Activated CD4-positive, alpha-beta T cell treated with anti-CD3 and anti-CD28 coated beads, Interleukin-2, amount 50 U/mL, for 48 hours (primary cell): ENCODE data around the gene KIF26B.

Source experiments
- DNase-seq, 2 experiments: peaks; one replicate each; pipeline ENCODE4 v3.0.0-alpha.2; 2020

The KIF26B gene

DNA sequence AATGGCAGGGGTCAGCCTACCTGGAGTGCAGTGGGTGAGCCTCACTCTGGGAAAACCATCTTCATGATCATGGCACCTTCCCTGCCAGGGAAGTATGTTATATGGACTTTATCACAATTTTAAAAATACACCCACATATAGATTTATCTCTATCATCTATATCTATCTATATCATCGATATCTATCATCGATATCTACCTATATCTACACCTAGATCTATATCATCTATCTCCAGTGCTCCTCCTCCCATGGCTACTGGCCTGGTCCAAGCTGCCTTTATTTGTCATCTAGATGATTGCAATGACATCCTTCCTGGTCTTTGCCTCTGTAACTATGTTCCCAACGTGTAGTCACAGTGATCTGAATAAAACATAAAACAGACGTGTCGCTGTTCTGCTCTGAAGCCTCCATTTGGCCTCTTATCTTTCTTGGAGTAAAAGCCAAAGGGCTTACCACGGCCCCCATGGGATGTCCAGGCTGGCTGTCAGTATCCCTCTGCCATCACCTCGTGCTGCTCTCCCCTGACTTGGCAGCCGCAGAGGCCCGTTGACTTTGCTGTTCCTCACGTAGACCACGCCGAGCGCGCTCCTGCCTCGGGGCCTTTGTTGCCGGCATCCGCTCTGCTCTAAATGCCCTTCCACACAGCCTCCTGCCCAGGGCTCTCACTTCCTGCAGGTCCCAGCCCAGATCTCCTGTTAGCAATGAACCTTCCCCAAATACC, 20.6 kb upstream of the KIF26B start:
- DNase-seq = no peak

DNA sequence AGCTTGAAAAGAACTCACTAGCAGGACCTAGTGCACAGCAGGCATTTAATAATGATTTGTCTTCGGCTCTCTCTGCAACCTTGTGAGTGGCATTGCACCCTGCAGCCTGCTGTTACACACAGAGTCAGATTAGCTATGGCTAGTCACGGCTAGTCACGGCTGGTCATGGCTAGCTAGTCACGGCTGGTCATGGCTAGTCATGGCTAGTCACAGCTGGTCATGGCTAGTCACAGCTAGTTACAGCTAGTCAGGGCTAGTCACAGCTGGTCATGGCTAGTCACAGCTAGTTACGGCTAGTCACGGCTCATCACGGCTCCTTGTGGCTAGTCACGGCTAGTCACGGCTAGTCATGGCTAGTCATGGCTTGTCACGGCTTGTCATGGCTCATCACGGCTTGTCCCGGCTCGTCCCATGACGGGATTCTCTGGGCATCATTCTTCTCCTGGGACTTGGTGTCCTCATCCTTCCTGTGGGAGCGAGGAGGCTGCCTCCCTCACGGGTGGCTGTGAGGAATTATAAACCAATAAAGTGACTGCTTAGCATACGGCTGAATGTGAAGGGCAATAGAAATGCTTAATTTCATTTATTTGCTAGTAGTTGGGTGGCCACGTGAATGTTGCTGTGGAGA, 12.5 kb upstream of the KIF26B start:
- DNase-seq = no peak

GRCh38 chr1:245142976-245143375, 11.8 kb upstream of the KIF26B start:
- DNase-seq = no peak

GRCh38 chr1:245143849-245144248, 10.9 kb upstream of the KIF26B start:
- DNase-seq = no peak

- no peak for DNase-seq
Measured at GRCh38 chr1:245148069-245148468, 6.7 kb upstream of the KIF26B start.

DNA sequence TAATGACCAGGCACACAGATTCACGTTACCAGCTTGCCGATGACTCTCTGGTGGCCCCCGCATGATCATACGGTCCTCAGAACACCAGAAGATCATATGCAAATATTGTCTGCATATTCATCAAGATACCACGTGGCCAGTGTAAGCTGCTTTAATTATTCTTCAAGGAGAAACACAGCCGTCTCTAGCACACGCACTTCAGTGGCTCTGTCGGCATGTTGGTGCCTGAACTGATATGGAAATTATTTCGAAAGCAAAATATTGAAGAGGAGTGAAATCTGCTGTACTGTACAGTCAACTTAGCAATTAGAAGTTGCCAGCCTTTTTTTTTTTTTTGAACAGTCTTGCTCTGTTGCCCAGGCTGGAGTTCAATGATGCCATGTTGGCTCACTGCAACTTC, 5.9 kb upstream of the KIF26B start:
- no peak for DNase-seq

GRCh38 chr1:245153081-245153551, 1.7 kb upstream of the KIF26B start:
- DNase-seq = peak; percentile 67 to 71

GRCh38 chr1:245153552-245154428, 995 bp upstream of the KIF26B start:
- DNase-seq = peak; percentile 13 to 18

DNA sequence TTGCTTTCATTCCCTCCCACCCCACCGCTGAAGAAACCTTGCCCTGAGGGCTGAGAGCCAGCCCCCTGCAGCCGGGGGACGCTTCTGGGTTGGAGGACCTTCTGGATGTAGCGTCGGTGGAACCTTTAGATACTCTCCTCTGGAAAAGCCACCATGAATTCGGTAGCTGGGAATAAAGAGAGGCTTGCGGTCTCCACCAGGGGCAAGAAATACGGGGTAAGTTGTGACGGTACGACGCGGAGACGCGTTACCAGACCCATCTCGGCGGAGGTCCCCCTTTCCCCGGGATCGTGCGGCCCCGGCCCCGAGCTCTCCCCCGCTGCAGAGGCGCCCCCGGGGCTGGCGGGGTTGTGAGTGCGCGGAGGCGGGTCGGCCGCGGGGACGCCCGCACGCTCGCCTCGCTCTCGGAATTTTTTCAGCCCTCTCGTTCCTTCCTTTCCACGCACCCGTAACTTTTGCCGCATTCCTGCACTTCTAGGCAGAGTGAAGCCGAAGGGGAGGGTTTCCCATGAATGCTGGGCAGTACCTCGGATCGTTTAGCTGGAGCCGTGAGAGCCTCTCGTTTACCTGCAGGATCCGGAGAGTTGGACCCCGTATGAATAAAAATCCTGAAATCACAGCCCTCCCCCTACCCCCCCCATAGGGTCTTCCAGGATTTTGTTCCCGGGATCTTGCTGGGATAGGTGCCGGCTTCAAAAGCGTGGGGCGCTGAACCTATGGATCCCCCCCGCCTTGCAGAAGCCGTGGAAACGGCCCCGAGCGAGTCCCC, 671 bp downstream of the KIF26B start:
- DNase-seq = peak; percentile 3 to 11

DNA sequence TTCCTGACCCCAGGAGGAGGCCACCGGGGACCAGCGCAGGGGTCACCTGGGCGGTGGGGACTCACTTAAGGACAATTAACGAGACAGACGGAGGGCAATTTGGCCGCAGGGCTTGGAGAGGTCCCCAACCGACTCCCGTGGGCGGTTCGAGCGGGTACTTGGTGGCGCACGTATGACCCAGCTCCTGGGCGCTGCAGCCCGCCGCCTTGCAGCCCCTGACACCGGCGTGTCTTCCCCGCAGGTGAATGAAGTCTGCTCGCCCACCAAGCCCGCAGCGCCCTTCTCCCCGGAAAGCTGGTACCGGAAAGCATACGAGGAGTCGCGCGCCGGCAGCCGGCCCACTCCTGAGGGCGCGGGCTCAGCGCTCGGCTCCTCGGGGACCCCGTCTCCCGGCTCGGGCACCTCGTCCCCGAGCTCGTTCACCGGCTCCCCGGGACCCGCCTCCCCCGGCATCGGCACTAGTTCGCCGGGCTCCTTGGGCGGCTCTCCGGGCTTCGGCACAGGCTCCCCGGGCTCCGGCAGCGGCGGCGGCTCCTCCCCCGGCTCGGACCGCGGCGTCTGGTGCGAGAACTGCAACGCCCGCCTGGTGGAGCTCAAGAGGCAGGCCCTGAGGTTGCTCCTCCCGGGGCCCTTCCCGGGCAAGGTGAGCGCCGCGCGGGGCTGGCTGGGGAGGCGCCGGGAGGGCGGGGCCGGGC, 1.4 kb downstream of the KIF26B start:
- peak; percentile 83 to 87 for DNase-seq

GRCh38 chr1:245156736-245157505, 2.1 kb downstream of the KIF26B start:
- DNase-seq = peak; percentile 6 to 13

DNA sequence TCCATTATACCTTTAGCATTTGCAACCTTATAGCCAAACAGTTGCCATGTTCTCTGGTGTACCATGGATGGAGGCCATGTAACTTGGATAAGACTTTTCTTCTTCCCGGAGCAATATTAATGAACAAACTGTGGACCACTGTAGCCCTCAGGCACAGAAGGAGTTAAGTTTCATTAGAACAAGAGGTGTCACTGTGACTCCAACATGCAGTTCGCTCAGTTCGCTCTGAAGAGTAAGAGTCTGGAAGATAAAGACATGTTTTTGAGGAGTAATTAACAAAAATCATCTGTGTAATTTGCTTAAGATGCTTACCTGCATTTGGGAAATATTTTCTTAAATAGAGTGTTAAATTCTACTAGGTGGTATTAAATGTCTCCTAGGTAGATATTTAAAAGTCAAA, 4.1 kb downstream of the KIF26B start:
- no peak for DNase-seq

- DNase-seq = no peak
Measured at GRCh38 chr1:245160288-245160687, 5.5 kb downstream of the KIF26B start.

GRCh38 chr1:245160741-245161400, 6.1 kb downstream of the KIF26B start:
- no peak for DNase-seq

- DNase-seq = no peak
Measured at GRCh38 chr1:245161866-245162265, 7.1 kb downstream of the KIF26B start.

GRCh38 chr1:245166471-245166885, 11.7 kb downstream of the KIF26B start:
- no peak for DNase-seq

- no peak for DNase-seq
Measured at GRCh38 chr1:245168086-245168485, 13.3 kb downstream of the KIF26B start.

DNA sequence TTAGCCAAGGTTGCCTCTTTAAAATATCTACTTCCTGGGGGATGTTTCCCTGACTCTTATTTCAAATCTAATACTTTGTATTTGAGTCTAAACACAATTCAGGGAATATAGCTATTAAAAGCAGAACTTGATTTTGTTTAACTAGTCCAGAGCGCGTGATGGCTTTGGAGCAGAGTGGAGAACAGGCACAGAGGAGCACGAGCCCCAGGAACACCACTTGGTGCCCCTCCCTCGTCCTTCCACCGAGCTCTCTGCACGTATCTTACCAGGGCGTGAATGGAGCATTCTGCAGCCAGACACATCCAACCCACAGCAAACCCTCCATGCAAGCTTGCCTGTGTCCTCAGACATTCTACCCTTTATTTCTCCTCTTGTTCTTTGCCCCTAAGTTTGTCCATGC, 14.1 kb downstream of the KIF26B start:
- DNase-seq = no peak

DNA sequence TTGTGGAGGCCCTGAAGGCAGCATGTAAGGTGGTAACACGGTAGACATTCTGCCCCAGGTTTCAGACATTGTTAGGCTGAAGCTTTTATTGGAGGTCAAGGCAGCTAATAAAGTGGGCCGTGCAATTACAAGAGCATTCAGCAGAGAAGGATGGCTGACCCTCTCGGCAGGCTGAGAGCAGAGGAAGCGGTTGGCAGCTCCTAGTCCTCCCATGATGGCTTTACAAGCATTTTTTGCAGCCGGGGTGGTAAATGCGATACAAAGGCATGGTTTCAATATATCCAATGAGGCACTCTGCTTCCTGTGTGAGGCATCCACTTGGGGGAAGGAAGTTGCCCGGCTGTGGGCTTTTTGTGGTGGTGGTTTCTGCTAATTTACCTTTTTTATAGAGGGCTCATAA, 14.6 kb downstream of the KIF26B start:
- DNase-seq = no peak

DNA sequence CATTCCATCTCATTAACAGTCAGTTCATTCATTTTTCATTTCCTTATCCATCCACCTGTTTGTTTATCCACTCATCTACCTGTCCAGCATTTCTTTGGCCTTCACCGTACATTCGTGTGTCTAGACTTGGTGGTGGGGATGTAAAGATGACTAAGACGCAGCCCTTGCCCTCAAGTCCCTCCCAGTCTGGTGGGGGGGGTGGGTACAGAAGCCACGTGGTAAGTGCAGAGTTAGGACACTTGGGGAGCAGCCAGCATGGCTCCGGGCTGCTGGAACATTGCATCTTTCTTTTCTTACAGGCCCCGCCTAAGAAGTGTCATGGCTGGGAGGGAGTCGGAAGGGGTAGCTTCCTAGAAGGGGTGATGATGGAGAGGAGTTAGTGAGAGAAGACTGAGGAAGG, 17.2 kb downstream of the KIF26B start:
- no peak for DNase-seq

DNA sequence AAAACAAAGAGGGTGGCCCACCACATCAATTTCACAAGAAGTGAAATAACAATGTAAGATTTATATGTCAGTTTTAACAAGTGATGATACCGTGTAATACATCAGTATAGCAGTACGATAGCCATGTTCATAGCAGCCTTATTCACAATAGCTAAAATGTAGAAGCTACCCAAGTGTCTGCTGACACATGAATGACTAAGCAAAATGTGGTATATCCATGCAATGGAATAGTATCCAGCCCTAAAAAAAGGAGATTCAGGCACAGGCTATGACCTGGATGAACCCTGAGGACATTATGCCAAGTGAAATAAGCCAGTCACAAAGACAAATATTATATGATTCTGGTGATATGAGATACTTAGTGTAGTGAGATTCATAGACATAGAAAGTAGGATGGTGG, 18.0 kb downstream of the KIF26B start:
- no peak for DNase-seq
